ENCODE measurements around the gene MBP.

DNA sequence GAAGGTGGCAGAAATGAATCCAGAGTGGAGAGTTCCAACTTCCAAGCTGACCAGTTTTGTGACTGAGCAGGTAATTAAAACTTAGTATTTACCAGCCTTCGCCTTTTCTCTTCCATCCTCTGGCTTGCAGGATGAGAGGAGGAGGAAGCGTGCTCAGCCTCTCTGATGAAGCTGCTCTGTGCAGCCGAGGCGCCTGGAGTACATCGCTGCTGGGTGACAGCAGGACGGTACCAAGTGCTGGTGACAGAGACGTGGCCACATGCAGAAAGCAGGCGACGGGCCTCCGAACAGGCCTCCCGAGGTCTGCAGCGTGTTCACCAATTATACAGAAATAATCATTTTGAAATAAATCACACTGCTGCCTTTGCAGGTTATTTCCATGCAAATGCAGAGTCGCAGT is 95.0 kb downstream of the MBP start:
- TF ChIP-seq, protein P1, sequence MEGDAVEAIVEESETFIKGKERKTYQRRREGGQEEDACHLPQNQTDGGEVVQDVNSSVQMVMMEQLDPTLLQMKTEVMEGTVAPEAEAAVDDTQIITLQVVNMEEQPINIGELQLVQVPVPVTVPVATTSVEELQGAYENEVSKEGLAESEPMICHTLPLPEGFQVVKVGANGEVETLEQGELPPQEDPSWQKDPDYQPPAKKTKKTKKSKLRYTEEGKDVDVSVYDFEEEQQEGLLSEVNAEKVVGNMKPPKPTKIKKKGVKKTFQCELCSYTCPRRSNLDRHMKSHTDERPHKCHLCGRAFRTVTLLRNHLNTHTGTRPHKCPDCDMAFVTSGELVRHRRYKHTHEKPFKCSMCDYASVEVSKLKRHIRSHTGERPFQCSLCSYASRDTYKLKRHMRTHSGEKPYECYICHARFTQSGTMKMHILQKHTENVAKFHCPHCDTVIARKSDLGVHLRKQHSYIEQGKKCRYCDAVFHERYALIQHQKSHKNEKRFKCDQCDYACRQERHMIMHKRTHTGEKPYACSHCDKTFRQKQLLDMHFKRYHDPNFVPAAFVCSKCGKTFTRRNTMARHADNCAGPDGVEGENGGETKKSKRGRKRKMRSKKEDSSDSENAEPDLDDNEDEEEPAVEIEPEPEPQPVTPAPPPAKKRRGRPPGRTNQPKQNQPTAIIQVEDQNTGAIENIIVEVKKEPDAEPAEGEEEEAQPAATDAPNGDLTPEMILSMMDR (conservative IDR thresholded peaks at IDR 0.05 in 1 of 2, IDR thresholded peaks at IDR 0.05 in 1 of 2; ENCODE audit: low read depth in 1 of 2, low read length in 2 of 2): no peak
- TF ChIP-seq EZH2 (IDR thresholded peaks at IDR 0.05; ENCODE audit: low read length, missing control alignments): no peak
